Glomerular visceral epithelial cell (primary cell): ENCODE measurements around the gene ARPC5L.
A peak's percentile ranks its signal among the peaks of the same experiment; 100 is the strongest.
"Not testable (repeated sequence)": the region's sequence is repeated elsewhere in the genome, so short reads cannot be mapped to it uniquely, and the experiment has no call there.

Experiments
- DNase-seq: peaks from one replicate; pipeline ENCODE4 v3.0.0-alpha.2; 2016; ENCODE audit errors: extremely low spot score

Gene ARPC5L

DNA sequence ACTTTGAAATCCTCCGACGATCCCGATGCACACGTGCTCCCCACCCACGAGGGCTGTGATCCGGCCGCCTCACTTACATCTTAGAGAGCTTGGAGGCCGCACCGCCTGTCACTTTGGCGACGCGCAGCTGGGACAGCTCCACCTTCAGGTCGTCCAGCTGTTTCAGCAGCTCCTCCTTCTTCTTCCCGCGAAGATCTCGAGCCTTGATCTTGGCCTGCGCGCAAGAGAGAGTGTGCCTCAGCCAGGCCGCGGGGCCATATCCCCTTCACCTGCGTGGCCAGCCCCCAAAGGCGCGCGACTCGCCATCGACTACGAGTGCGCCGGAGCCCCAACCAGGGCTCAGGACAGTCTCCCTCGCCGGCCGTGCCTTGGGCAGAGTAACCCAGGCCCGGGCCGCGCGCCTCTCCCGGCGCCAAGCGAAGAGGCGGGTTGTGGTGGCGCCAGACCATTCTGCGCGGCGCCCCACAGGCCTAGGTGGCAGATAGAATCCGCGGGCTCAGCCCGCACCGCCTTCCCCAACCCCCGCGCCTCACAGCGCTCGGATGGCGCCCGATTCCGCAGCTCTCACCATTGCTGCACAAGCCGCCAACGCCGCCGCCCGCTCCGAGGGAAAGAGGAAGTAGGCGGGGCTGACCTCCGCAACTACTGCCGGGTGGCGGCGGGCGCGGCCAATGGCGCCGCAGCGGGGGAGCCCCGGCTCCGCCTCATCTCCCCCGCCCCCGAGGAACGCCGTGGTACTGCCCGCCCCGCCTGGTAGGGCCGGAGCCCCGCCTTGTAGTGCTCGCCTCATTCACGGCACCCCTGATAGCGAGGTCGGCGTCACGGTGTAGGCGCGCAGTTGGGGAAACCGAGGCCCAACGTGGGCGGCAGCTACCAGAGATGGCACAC, at the start of gene ARPC5L, which contains the start of gene RPL35:
TSS of gene ARPC5L (plus strand) at position 789 of the 888 bp plus-strand sequence. CDS start 7,161 bp downstream, outside the sequence.
TSS of gene RPL35 (minus strand) at position 616 of the 888 bp plus-strand sequence. CDS start at position 571, 45 bp downstream.
- DNase-seq, result peak; percentile 95

DNA sequence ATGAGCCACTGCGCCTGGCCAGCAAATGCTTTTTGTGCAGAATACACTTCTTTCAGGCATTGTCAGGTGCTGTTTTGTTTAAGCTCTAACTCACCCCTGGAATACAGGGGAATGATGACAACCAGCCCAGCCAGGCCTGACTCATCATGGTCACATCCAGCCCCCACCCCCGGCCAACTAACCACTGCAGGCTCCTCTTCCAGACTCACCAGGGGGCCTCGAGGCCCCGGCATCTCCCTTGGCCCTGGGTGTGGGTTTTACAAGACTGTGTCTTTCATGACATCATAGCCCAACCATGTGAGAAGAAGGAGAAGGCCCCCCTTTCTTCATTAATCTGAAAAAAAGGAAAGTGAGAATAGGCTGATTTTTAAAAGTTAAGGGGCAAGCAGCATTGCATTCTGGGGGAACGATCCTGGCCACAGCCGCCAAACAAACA, 49.5 kb upstream of the ARPC5L start:
- DNase-seq, result peak; percentile 100

DNA sequence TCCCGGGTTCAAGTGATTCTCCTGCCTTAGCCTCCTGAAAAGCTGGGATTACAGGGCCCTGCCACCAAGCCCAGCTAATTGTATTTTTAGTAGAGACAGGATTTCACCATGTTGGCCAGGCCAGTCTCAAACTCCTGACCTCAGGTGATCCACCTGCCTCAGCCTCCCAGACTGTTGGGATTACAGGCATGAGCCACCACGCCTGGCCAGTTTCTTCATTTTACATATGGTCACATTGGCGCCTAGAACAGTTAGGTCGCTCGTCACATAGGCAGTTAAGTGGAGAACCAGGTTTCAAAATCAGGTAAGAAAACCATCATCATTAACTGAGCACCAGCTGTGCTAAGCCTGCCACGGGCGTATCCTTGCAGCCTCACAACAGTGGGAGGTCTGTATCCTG, 48.9 kb upstream of the ARPC5L start:
- DNase-seq, result peak; percentile 20

DNA sequence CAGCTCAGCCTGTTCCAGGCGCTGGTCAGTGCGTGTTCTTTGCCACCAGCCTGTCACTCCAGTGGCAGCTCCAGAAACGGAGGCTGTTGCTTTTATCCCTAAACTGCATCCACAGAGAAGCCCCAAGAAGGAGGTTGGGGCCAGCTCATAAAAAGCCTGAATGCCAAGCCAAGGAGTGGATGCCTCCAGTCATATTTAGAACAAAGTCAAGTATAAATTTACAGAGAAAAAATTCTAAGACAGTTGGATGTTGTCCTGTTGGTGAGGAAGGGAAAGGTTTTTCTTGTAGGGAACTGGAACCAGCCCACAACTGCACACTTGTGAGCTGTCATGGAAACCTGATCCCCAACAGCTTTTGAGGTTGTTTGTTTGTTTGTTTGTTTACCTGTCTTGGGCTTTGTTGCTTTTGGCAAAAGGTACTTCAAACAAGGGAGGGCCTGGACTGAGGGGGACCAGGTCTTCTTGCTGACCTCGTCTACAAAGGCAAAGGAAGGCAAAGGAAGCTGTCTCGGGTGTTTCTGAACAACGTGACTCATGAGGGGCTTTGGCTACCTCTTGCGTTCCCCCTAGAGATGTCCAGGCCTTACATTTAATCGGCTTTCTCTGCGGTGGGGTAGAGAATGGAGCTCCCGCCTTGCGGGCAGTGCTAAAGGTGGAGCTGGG, 48.3 kb upstream of the ARPC5L start:
- DNase-seq, result no peak

DNA sequence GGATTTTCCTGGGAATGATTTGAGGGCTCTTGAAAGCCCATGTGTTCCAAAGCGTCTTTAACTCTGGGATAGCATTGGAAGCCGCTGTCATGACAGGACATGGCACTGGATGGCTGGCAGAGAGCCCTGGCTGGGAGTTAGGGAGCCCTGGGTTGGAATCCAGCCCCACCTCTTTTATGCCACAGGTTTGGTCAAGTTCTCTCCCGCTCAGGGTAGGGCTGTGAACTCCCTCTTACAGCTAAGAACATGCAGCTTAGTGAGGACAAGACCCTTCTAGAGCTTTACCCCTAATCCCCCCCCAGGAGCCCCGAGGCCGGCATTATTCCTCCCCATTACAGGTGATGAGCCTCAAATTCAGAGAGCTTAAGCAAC, 47.8 kb upstream of the ARPC5L start:
- DNase-seq, result no peak

DNA sequence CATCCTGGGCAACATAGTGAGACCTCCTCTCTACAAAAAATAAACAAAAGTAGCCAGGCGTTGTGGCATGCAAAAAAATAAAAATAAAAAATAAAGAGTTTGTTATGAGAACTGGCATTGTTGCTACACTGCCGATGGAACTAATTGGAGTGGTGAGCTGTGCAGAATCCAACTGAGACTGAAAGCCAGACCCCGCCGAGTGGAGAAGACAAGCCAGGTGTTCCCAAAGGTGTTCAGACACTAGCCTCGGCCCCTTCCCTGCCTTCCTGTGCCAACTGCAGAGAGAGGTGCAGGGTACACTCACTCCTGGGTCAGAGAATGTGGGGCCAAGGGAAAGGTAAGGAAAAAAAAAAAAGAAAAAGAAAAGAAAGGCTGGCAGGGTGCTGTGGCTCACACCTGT, 46.3 kb upstream of the ARPC5L start:
- DNase-seq, result no peak

DNA sequence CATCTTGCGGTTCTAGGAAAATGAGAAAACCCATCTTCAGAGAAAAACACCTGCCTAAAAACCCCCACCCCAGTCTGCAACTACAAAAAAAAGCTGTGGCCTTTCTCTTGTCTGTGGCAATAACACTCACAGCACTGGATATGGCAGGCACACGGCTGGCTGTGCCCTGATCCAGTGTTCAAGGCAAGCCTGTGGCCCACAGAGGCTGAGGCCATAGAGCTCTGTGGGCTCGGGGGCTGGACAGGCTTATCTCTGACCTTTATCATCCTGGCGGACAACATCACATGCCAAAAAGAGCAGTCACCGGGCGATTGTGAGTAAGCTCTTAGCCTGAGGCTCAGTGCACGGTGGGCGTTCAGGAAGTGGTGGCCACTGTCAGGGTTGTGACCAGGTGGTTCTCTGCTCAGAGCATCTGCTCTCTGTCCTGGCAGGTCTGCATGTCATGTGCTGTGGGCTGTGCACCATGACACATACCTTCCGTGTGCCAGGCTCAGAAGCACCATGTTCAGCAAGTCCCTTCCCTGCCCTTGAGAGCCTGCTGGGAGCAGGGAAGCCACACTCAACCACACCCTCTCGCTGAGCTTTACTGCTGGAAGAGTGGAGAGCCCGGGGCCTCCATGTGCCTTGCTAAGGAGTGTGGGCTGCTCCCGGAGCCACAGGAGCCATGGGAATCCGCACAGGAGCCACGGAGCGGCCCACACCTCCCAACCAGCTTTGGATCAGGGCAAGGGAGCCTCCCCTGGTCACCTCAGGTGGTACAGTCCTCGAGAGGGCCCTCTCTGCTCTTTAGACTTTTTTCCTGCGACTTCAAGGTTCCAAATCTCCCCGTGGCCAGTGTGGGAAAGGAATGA, 43.3 kb upstream of the ARPC5L start:
- DNase-seq, result peak; percentile 71

DNA sequence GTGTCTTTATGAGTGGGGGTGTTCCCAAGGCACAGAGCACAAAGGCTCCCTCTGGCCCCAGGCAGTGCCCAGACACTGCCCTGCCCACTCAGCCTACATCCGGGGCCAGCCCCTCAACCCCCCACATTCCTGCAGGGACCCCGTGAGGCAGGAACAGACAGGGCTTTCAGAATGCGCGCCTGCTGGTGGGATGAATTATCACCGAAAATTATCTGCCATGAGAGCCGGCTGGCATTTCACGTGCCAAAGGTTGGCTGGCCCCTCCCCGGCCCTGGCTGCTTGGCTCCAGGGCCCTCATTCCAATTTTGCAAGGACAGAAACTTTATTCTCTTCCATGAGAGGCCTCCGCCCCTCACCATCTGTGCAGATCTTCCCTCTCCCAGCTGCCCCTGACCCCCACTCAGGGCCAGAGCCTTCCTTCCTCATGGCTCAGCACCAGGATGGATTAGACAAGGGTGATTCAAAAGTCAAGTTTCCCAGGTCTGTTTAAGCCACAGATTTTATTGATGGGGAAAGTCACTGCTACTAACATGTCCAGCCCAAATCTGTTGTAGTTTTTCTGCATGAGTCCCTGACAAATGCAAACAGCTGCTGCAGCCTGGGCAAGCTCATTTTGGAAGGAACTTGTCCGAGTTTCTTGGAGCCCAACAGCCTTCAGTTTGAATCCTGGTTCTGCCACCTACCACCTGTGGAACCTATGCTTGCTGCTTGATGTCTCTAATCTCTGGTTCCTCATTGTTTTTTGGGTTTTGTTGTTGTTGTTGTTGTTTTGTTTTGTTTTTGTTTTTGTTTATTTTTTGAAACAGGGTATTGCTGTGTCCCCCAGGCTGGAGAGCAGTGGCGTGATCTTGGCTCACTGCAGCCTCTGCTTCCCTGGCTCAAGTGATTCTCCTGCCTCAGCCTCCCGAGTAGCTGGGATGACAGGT, 41.0 kb upstream of the ARPC5L start:
- DNase-seq, result no peak

DNA sequence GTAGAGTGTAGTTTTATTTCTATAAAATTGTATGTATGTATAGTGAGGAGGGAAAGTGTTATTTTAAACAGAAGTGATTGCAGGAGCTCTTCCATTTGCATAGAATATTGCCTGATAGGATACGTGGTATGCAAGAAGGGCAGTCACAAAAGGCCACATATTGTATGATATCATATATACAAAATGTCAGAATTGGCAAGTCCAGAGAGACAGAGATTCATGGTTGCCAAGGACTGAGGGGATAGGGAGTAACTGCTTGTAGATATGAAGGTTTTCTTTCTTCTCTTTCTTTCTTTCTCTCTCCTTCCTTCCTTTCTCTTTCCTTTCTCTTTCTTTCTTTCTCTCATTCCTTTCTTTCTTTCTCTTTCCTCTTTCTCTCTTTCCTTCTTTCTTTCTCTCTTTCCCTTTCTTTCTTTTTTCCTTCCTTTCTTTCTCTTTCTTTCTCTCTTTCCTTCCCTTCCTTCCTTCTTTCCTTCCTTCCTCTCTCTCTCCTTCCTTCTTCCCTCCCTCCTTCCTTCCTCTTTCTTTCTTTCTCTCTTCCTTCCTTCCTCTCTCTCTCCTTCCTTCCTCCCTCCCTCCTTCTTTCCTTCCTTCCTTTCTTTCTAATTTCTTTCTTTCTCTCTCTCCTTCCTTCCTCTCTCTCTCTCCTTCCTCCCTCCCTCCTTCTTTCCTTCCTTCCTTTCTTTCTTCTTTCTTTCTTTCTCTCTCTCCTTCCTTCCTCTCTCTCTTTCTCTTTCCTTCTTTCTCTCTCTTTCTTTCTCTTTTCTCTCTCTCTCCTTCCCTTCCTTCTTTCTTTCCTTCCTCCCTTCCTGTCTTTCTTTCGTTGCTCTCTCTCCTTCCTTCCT, 33.2 kb upstream of the ARPC5L start:
- no peak for DNase-seq

DNA sequence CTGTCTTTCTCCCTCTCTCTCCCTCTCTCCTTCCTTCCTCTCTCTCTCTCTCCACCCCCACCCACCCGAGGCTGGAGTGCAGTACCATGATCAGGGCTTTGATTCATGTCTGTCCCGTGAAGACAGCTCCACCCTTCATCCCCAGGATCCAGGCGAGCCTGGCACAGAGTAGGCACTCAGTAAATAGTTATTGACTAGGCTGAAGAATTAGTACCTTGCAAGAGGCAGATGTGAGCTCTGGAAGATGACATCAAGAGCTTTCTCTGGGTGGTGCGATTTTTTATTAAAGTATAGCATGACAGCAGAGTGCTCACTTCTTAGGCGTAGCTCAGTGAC, 32.6 kb upstream of the ARPC5L start:
- DNase-seq, result no peak

DNA sequence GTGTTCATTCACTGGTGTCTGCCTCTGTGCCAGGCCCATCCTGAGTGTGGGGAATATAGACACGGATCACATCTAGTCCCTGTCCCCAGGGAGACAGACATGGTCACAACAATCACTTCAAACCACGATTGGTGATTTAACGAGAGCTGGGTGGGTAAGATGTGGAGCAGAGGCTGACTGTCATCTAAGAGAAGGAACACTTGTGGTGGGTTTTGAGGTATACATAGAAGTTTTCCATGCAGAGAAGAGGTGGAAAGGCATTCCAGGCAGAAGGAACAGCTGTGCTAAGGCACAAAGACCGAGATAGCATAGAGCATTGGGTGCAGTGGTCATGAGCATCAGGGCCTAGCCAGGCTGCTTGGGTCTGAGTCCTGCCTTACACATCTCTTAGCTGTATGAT, 31.3 kb upstream of the ARPC5L start:
- no peak for DNase-seq

DNA sequence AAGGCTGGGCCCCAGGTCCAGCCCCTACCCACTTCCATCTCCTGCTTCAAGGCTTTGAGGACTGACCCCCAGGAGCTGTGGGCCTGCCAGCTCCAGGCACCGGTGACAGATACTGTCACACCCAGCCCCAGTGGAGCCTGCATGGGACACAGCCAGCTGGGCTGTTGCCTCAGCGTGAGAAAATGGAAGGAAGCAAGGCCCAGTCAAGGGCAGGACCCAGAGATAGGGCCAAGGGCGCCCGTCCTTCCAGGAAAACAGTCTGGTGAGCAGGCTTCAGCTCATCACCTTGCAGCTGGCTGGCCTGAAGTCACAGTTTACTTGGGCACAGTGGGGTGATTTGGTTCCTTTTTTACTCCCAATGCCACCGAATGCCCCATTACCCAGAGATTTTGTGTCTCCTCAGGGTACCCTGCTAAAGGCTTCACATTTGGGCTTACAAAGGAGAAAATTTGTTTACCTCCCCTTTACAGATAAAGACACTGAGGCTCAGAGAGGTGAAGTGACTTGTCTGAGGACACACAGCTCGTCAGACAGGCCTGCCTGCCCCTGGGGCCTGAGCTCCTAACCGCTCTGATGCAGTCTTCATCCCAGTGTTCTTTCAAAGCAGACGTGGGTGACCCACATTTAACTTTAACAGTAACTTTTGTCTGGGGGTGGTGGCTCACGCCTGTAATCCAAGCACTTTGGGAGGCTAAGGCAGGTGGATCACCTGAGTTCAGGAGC, 30.1 kb upstream of the ARPC5L start:
- no peak for DNase-seq

DNA sequence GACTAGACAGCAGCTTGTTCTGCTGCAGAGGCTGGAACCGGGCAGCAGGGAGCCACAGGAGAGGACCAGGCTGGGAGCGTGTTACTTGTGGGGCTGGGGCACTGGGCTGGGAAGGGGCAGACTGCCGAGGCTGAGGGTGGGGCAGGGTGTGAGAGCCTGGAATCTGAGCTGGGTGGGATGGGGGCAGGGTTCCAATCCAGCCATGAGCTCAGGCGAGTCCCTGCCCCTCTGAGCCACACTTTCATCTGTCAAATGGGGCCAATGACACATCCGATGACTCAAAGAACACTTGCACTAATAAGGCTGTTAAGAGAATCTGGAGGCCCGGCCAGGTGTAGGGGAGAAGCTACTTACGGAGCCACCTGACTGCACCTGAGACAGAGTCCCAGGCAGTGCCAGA, 27.3 kb upstream of the ARPC5L start:
- peak; percentile 87 for DNase-seq

DNA sequence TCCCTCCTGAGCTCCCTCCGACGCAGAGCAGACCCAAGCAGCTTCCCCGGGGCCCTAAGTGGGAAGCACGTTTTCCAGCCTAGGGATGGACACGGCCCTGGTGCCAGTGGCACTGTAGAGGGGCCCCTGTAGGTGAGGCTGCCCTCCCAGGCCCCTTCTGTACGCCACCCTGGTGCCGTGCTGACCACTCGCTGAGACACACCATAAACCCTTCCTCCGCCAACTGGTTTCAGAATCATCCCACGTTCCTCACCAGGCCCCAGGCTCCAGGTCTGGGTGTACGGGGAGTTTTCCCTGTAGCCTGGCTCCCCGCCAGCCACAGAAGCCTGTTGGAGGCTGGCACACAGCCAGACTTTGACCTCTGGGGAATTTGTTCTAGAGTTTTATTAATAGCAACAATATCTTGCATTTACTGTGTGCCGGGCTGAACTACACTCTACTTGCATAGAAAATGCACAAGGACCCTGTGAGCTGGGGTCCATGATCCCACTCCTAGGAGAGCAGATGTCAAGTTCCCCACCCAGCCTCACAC, 26.8 kb upstream of the ARPC5L start:
- peak; percentile 93 for DNase-seq

DNA sequence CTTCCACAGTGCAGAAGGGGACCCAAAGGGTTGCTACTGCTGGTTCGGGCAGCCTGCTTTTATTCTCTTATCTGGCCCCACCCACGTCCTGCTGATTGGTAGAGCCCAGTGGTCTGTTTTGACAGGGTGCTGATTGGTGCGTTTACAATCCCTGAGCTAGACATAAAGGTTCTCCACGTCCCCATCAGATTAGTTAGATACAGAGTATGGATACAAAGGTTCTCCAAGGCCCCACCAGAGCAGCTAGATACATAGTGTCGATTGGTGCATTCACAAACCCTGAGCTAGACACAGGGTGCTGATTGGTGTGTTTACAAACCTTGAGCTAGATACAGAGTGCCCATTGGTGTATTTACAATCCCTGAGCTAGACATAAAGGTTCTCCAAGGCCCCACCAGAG, 23.8 kb upstream of the ARPC5L start:
- DNase-seq, result not testable (repeated sequence)

DNA sequence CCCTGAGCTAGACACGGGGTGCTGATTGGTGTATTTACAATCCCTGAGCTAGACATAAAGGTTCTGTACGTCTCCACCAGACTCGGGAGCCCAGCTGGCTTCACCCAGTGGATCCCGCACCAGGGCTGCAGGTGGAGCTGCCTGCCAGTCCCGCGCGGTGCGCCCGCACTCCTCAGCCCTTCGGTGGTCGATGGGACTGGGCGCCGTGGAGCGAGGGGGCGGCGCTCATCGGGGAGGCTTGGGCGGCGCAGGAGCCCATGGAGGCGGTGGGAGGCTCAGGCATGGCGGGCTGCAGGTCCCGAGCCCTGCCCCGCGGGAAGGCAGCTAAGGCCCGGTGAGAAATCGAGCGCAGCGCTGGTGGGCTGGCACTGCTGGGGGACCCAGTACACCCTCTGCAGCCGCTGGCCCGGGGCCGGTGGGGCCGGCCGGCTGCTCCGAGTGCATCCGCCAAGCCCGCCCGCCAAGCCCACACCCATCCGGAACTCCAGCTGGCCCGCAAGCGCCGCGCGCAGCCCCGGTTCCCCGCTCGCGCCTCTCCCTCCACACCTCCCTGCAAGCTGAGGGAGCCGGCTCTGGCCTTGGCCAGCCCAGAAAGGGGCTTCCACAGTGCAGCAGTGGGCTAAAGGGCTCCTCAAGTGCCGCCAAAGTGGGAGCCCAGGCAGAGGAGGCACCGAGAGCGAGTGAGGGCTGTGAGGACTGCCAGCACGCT, 23.2 kb upstream of the ARPC5L start:
- DNase-seq, result not testable (repeated sequence)

DNA sequence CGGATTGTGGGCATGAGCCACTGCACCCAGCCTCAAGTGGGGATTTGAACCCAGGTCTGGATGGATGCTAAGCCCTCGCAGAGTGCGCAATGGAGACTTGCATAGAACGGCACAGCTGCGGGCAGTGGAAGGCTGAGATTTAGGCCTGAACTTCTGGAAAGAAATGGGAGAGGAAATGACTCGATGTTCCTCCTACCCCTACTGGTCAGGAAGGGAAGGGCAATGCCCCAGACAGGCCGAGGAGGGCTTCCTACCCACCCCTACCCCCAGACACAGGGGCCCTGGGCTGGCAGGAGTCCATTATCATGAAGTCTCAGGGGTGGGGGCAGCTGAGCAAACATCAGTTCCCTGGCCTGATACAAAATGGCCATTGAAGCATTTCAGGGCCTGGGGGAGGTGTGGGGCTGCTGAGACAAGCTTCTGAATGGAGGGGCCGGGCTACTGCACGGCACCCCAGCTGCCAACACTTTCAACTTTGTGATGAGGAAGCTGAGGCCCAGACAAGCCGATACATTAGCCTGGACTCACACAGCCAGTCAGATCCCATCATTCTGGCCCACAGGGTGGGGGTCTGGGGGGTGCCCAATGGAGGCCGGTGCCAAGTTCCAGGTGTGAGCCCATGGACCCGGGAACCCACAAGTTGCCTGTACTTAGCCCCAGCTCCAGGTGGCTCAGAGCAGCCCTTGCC, 22.2 kb upstream of the ARPC5L start:
- DNase-seq, result no peak

DNA sequence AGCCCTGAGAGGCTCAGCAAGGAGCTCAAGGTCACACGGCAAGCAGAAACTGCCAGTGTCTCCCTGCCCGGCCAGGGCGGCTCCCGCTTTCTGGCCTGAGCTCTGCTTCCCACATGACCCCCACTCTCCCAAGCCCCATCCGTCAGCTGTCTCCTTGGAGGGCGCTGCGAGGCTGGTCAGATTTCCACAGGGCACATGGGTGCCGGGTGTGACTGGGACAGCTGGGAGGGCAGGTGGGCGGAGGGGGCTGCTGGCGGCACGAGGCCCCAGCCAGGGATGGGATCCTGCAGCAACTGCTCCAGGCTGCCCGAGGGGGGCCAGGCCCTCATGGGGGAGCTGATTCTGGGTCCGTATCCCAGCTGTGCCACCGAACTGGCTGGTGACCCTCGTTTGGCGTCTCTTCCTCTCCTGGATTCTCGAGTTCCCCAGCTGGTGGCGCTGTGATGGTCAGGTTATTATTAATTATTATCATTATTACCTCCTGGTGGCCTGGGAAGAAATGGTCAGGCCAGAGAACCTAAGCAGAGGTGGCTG, 21.6 kb upstream of the ARPC5L start:
- DNase-seq, result no peak
